Epithelial cell of proximal tubule (primary cell): ENCODE data around the gene FAM81B. TPM values are rescaled to one million over a fixed set of nuclear protein-coding genes. Genes with fewer than 3 reads are reported as not detected.
A peak's percentile ranks its signal among the peaks of the same experiment; 100 is the strongest.

Experiments
- DNase-seq: peaks from one replicate; pipeline ENCODE4 v3.0.0-alpha.2; 2011; ENCODE audit warnings: low read depth
- H3K4me3 ChIP-seq: 2 replicates; pipeline ENCODE4 v1.5.1; 2011; ENCODE audit warnings: low read depth, mild to moderate bottlenecking, low read length
- CTCF ChIP-seq: conservative IDR thresholded peaks from 2 replicates; pipeline ENCODE4 v1.5.1; 2012; ENCODE audit warnings: low read depth, mild to moderate bottlenecking, low read length
- total RNA-seq: library from RNA; depleted of rRNA; stranded (reverse); fragments of >200 nt; gene quantifications from 2 replicates; pipeline ENCODE4 v1.2.3, GENCODE V29; 2015

The FAM81B gene
- total RNA-seq, 1 donor from 2014 or later = not detected

DNA sequence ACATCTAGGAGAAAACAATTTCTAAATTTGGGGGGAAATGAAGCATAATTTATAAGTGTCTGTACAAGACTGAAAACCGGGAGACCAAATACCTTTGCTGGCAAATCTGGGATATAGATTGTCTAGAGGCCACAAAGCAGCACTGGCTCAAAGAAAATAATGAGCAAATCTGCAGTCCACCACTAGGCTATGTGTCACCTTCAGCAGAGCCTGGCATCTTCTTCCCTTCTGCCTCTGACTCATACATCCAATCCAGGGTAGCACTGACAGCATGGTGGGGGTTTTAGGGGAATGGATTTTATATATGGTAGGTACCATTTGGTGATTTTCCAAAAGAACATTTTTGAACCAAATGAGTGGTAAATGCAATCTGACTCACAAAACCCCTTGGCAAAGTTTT lies 12.8 kb downstream of the FAM81B start:
- H3K4me3 ChIP-seq = no peak overlapping the region
- no peak for DNase-seq
- TF ChIP-seq CTCF = peak; percentile 33

- H3K4me3 ChIP-seq = no peak overlapping the region
- no peak for DNase-seq
- TF ChIP-seq CTCF = no peak
Measured at GRCh38 chr5:95406426-95407090, 15.4 kb downstream of the FAM81B start.

DNA sequence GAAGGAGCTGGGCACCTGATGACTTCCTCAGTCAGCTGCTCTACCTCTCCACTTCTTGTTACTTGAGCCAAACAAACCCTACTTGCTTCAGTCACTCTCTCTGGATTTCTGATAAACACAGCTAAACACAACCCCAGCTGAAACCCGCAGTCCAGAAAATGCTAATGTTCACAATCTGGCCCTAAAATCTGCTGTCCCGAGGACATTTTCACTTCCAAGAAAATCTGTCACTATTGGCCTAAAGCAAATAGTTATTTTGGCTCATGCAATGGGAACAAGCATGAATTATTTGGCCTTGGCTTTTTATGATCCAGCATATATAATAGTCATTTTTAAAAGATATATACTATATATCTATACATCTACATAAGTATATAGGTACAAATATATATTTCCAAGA lies 19.1 kb downstream of the FAM81B start:
- no peak overlapping the region for H3K4me3 ChIP-seq
- TF ChIP-seq CTCF = no peak
- DNase-seq = no peak

- DNase-seq = no peak
- TF ChIP-seq CTCF = no peak
- H3K4me3 ChIP-seq = no peak overlapping the region
Measured at GRCh38 chr5:95411474-95411873, 20.3 kb downstream of the FAM81B start.

GRCh38 chr5:95414451-95414850 lies 23.3 kb downstream of the FAM81B start:
- DNase-seq = no peak
- TF ChIP-seq CTCF = no peak
- no peak overlapping the region for H3K4me3 ChIP-seq

DNA sequence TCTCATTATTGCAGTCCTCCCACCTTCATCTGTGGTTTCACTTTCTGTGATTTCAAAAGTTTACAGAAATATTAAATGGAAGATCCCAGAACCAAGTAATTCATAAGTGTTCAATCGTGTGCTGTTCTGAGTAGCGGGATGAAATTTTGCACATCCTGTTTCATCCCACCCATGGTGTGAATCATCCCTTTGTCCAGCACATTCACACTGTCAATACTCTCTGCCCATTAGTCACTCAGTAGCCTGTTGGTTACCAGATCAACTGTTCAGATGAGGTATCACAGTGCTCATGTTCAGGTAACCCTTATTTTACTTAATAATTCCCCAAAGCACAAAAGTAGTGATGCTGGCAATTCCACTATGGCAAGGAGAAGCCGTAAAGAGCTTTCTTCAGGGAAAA lies 26.8 kb downstream of the FAM81B start:
- no peak for DNase-seq
- H3K4me3 ChIP-seq = no peak overlapping the region
- no peak for TF ChIP-seq CTCF

DNA sequence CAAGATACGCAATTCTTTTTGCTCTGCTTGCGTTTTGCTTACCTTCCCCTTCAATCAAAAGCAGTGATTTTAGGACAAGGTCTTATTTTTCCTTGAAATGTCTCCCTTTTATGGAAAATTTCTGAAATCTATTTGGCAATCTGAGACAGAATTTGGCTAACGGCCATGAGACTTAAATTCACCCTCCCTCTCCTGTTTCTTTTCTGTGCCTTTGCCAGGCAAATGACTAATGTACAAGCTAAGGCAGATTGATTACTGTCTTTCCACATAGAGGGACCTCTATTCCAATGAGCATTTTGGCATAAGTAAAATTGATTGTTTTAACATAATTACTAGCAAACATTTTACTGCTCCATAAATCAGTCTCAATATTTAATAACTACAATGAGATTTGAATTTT lies 31.7 kb downstream of the FAM81B start:
- DNase-seq = no peak
- no peak overlapping the region for H3K4me3 ChIP-seq
- no peak for TF ChIP-seq CTCF
